GM23248 (cell line): ENCODE results near the gene EOLA2. TPM values are rescaled to one million over a fixed set of nuclear protein-coding genes. Genes with fewer than 3 reads are reported as not detected.
"Not testable (repeated sequence)": the region's sequence is repeated elsewhere in the genome, so short reads cannot be mapped to it uniquely, and the experiment has no call there.

Experiments used
- DNase-seq: peaks from one replicate; pipeline ENCODE4 v3.0.0-alpha.2; 2015
- H2AFZ ChIP-seq: fragments of 200-600 bp; sonication (generic); 2 replicates; pipeline ENCODE4 v1.6.1; 2016; ENCODE audit warnings: antibody characterized with exemption
- H3F3A ChIP-seq: fragments of 200-600 bp; sonication (generic); 2 replicates; pipeline ENCODE4 v1.6.1; 2016; ENCODE audit warnings: mild to moderate bottlenecking, antibody characterized with exemption, mixed run types; ENCODE audit not compliant: insufficient read depth
- H3K27ac ChIP-seq: fragments of 200-600 bp; sonication (generic); 2 replicates; pipeline ENCODE4 v1.5.1; 2016; ENCODE audit warnings: mild to moderate bottlenecking
- H3K27me3 ChIP-seq: fragments of 200-600 bp; sonication (generic); replicated peaks from 2 replicates; pipeline ENCODE4 v1.6.1; 2016; ENCODE audit warnings: mild to moderate bottlenecking; ENCODE audit not compliant: insufficient read depth
- H3K36me3 ChIP-seq: fragments of 200-600 bp; sonication (generic); 2 replicates; pipeline ENCODE4 v1.6.1; 2016; ENCODE audit warnings: low read depth, mild to moderate bottlenecking
- H3K4me1 ChIP-seq: fragments of 200-600 bp; sonication (generic); 2 replicates; pipeline ENCODE4 v1.6.1; 2016; ENCODE audit warnings: mild to moderate bottlenecking; ENCODE audit not compliant: insufficient read depth
- H3K4me2 ChIP-seq: fragments of 200-600 bp; sonication (generic); one replicate; pipeline ENCODE4 v1.6.1; 2016; ENCODE audit warnings: mild to moderate bottlenecking; ENCODE audit not compliant: unreplicated experiment
- H3K4me3 ChIP-seq: fragments of 200-600 bp; sonication (generic); 2 replicates; pipeline ENCODE4 v1.5.1; 2016; ENCODE audit warnings: mild to moderate bottlenecking
- H3K79me2 ChIP-seq: fragments of 200-600 bp; sonication (generic); 2 replicates; pipeline ENCODE4 v1.6.1; 2016; ENCODE audit warnings: mild to moderate bottlenecking; ENCODE audit not compliant: insufficient read depth
- H3K9ac ChIP-seq: fragments of 200-600 bp; sonication (generic); 2 replicates; pipeline ENCODE4 v1.6.1; 2016; ENCODE audit warnings: mild to moderate bottlenecking
- H3K9me2 ChIP-seq: fragments of 200-600 bp; sonication (generic); 2 replicates; pipeline ENCODE4 v1.6.1; 2016; ENCODE audit warnings: mixed run types, mild to moderate bottlenecking, moderate library complexity; ENCODE audit not compliant: insufficient read depth
- H3K9me3 ChIP-seq: fragments of 200-600 bp; sonication (generic); one replicate; pipeline ENCODE4 v1.6.1; 2017; ENCODE audit warnings: low read depth
- H4K20me1 ChIP-seq: fragments of 200-600 bp; sonication (generic); 2 replicates; pipeline ENCODE4 v1.6.0; 2016; ENCODE audit not compliant: insufficient read depth
- EZH2 ChIP-seq: fragments of 200-600 bp; sonication (generic); IDR thresholded peaks from 2 replicates; pipeline ENCODE4 v1.6.1; 2018; ENCODE audit warnings: antibody characterized with exemption, mild to moderate bottlenecking; ENCODE audit not compliant: insufficient read depth, poor library complexity, severe bottlenecking
- EZH2phosphoT487 ChIP-seq: fragments of 200-600 bp; sonication (generic); IDR thresholded peaks from 2 replicates; pipeline ENCODE4 v1.6.1; 2018; ENCODE audit warnings: antibody characterized with exemption, moderate library complexity, mild to moderate bottlenecking, low read depth; ENCODE audit not compliant: insufficient read depth
- WGBS, 2 experiments: methylation state at CpG; one replicate each; pipeline ENCODE4 v1.1.6; 2015 to 2017; ENCODE audit warnings: low lambda C conversion rate in 2 of 2, low coverage in 1 of 2; ENCODE audit errors: missing lambda C conversion rate in 2 of 2; 5-methylcytosine and 5-hydroxymethylcytosine counted together
- in situ Hi-C: fragments of 300-500 bp; cut with MboI; formaldehyde crosslinking; loops from 2 replicates; pipeline ENCODE4 v1.15.0; 2020
- polyA plus RNA-seq: library from polyadenylated mRNA; unstranded; fragments of >200 nt; fragmentation: Nextera tagmentation; extraction: Ambion mirVana; gene quantifications from 2 replicates; pipeline ENCODE4 v1.2.1, GENCODE V29; 2016
- total RNA-seq: library from RNA; depleted of rRNA; stranded (reverse); fragments of >200 nt; shearing (Covaris generic); gene quantifications from 2 replicates; pipeline ENCODE4 v1.2.3, GENCODE V29; 2014

Gene EOLA2
- total and polyA plus RNA-seq, 2 experiments from 2014 or later: 28.1 to 48.2 TPM

- H3K9ac ChIP-seq, H3K9me3 ChIP-seq, H2AFZ ChIP-seq, H3K36me3 ChIP-seq, DNase-seq, H3K4me2 ChIP-seq, H3K27ac ChIP-seq, H3K27me3 ChIP-seq, H3F3A ChIP-seq, H3K79me2 ChIP-seq, H3K4me1 ChIP-seq, in situ Hi-C loops, H3K9me2 ChIP-seq, H3K4me3 ChIP-seq, H4K20me1 ChIP-seq: not testable (repeated sequence)
- WGBS, 2 experiments: no CpG with 5 or more reads among the region's 4 CpGs
Measured at GRCh38 chrX:149923836-149924235, 14.5 kb downstream of the EOLA2 start.

GRCh38 chrX:149916745-149917392 lies 21.4 kb downstream of the EOLA2 start:
- H3K9me3 ChIP-seq: no peaks in the 10 kb centered on the region
- H3K27me3 ChIP-seq: no peaks in the 10 kb centered on the region
- no peaks in the 10 kb centered on the region for H3F3A ChIP-seq
- no peaks in the 10 kb centered on the region for H3K79me2 ChIP-seq
- no peak for DNase-seq
- H3K4me1 ChIP-seq: no peaks in the 10 kb centered on the region
- 93 to 95% methylated on average over 3 of the region's 3 CpGs for WGBS, 2 experiments
- H2AFZ ChIP-seq: no peak overlapping the region
- no peaks in the 10 kb centered on the region for H4K20me1 ChIP-seq
- TF ChIP-seq EZH2phosphoT487 (no peak), EZH2 (no peak)
- H3K9me2 ChIP-seq: no peaks in the 10 kb centered on the region
- H3K9ac ChIP-seq: no peak overlapping the region
- H3K4me3 ChIP-seq: no peak overlapping the region
- H3K4me2 ChIP-seq: no peak overlapping the region
- in situ Hi-C loops: no loop called here
- H3K36me3 ChIP-seq: no peaks in the 10 kb centered on the region
- H3K27ac ChIP-seq: no peak overlapping the region

GRCh38 chrX:149910178-149910695 lies 28.1 kb downstream of the EOLA2 start:
- H3K9me3 ChIP-seq: no peaks in the 10 kb centered on the region
- no peaks in the 10 kb centered on the region for H3K36me3 ChIP-seq
- DNase-seq: no peak
- no peaks in the 10 kb centered on the region for H3K4me1 ChIP-seq
- H2AFZ ChIP-seq: no peak overlapping the region
- no peak overlapping the region for H3K4me3 ChIP-seq
- H3K9me2 ChIP-seq: no peaks in the 10 kb centered on the region
- in situ Hi-C loops: no loop called here
- TF ChIP-seq EZH2phosphoT487 (no peak), EZH2 (no peak)
- no peak overlapping the region for H3K9ac ChIP-seq
- H3K4me2 ChIP-seq: no peak overlapping the region
- WGBS, 2 experiments: 92 to 93% methylated on average over 9 of the region's 9 CpGs
- no peaks in the 10 kb centered on the region for H3K79me2 ChIP-seq
- H4K20me1 ChIP-seq: no peaks in the 10 kb centered on the region
- H3K27ac ChIP-seq: no peak overlapping the region
- no peaks in the 10 kb centered on the region for H3K27me3 ChIP-seq
- H3F3A ChIP-seq: no peaks in the 10 kb centered on the region

GRCh38 chrX:149909324-149910177 lies 28.7 kb downstream of the EOLA2 start:
- in situ Hi-C loops: no loop called here
- Histone ChIP-seq H4K20me1 (no peaks in the 10 kb centered on the region), H3K79me2 (no peaks in the 10 kb centered on the region), H2AFZ (no peak overlapping the region), H3K4me3 (no peak overlapping the region), H3F3A (no peaks in the 10 kb centered on the region), H3K9me2 (no peaks in the 10 kb centered on the region), H3K9ac (no peak overlapping the region), H3K9me3 (no peaks in the 10 kb centered on the region), H3K4me2 (no peak overlapping the region), H3K4me1 (no peaks in the 10 kb centered on the region), H3K27me3 (no peaks in the 10 kb centered on the region), H3K27ac (no peak overlapping the region), H3K36me3 (no peaks in the 10 kb centered on the region)
- 70 to 89% methylated on average over 2 to 4 of the region's 4 CpGs for WGBS, 2 experiments
- DNase-seq: no peak
- TF ChIP-seq EZH2 (no peak), EZH2phosphoT487 (no peak)
